ENCODE measurements around the gene MARK2.

Gene MARK2

DNA sequence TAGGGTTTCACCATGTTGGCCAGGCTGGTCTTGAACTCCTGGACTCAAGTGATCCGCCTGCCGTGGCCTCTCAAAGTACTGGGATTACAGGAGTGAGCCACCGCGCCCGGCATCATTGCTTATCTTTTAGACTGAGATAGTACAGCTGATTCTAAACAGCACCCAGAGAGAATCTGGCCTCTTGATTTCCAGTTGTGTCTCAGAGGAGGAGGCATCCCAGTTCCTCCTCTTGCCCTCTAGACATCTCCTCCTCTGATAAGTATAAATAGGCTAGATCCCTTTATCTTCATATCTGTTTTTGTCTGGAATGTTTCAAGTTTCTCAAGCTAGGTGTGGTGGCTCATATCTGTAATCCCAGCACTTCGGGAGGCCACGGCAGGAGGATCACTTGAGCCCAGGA lies 7.0 kb downstream of the MARK2 start:
- Histone ChIP-seq H4K20me1 (ENCODE audit: insufficient read depth, low read length) (peaks cover 5% of the 10 kb centered on the region; the same call in 1 of the 2 replicates), H3K4me1 (ENCODE audit: low read length) (peaks cover 18% of the 10 kb centered on the region), H3K4me2 (ENCODE audit: low read depth, low read length) (no peak overlapping the region), H3K79me2 (ENCODE audit: low read length) (peaks cover 94% of the 10 kb centered on the region), H3K27ac (ENCODE audit: low read length) (no peak overlapping the region), H3K36me3 (replicated peaks; ENCODE audit: insufficient read depth, low read length) (0 out of 2 replicates have a peak, but pooled peaks cover 2% of the 10 kb centered on the region), H3F3A (ENCODE audit: insufficient read depth, low read length) (peaks cover 5% of the 10 kb centered on the region), H3K9me3 (replicated peaks; ENCODE audit: insufficient read depth, low read length) (no peaks in the 10 kb centered on the region), H3K9ac (ENCODE audit: low read length) (no peak overlapping the region), H3K9me2 (replicated peaks; ENCODE audit: insufficient read depth, low read length) (no peaks in the 10 kb centered on the region), H2AFZ (ENCODE audit: low read length) (no peak overlapping the region), H3K27me3 (replicated peaks; ENCODE audit: insufficient read depth, low read length) (no peaks in the 10 kb centered on the region), H3K4me3 (ENCODE audit: low read length) (no peak overlapping the region)
- no peak for DNase-seq
- TF ChIP-seq, protein P1, sequence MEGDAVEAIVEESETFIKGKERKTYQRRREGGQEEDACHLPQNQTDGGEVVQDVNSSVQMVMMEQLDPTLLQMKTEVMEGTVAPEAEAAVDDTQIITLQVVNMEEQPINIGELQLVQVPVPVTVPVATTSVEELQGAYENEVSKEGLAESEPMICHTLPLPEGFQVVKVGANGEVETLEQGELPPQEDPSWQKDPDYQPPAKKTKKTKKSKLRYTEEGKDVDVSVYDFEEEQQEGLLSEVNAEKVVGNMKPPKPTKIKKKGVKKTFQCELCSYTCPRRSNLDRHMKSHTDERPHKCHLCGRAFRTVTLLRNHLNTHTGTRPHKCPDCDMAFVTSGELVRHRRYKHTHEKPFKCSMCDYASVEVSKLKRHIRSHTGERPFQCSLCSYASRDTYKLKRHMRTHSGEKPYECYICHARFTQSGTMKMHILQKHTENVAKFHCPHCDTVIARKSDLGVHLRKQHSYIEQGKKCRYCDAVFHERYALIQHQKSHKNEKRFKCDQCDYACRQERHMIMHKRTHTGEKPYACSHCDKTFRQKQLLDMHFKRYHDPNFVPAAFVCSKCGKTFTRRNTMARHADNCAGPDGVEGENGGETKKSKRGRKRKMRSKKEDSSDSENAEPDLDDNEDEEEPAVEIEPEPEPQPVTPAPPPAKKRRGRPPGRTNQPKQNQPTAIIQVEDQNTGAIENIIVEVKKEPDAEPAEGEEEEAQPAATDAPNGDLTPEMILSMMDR (IDR thresholded peaks at IDR 0.05; ENCODE audit: low read length): no peak
- no peak for TF ChIP-seq EZH2phosphoT487 (IDR thresholded peaks at IDR 0.05; ENCODE audit: low read length)
- no peak for TF ChIP-seq EZH2 (optimal IDR thresholded peaks at IDR 0.05; ENCODE audit: low read depth, low read length)

DNA sequence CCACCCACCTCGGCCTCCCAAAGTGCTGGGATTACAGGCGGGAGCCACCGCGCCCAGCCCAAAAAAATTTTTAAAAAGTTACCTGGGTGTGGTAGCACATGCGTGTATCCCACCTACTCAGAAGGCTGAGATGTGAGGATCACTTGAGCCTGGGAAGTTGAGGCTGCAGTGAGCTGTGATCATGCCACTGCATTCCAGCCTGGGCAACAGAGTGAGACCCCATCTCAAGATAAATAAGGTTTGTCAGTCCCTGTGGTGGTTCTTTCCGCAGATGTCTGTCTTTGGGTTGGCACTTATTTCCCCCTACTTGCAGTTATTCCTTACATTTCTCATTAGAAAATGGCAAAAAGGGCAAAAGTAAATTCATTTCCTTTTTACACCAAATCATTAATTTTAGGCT lies 8.0 kb downstream of the MARK2 start:
- Histone ChIP-seq H3K9ac (ENCODE audit: low read length) (no peak overlapping the region), H3K4me3 (ENCODE audit: low read length) (no peak overlapping the region), H3K27ac (ENCODE audit: low read length) (no peak overlapping the region), H3K9me2 (replicated peaks; ENCODE audit: insufficient read depth, low read length) (no peaks in the 10 kb centered on the region), H3K4me2 (ENCODE audit: low read depth, low read length) (no peak overlapping the region), H2AFZ (ENCODE audit: low read length) (no peak overlapping the region), H3F3A (ENCODE audit: insufficient read depth, low read length) (peaks cover 14% of the 10 kb centered on the region), H3K4me1 (ENCODE audit: low read length) (peaks cover 17% of the 10 kb centered on the region), H3K27me3 (replicated peaks; ENCODE audit: insufficient read depth, low read length) (no peaks in the 10 kb centered on the region), H3K79me2 (ENCODE audit: low read length) (peaks cover 94% of the 10 kb centered on the region), H4K20me1 (ENCODE audit: insufficient read depth, low read length) (no peaks in the 10 kb centered on the region; the same call in 1 of the 2 replicates), H3K36me3 (replicated peaks; ENCODE audit: insufficient read depth, low read length) (0 out of 2 replicates have a peak, but pooled peaks cover under 1% of the 10 kb centered on the region), H3K9me3 (replicated peaks; ENCODE audit: insufficient read depth, low read length) (no peaks in the 10 kb centered on the region)
- no peak for DNase-seq
- no peak for TF ChIP-seq EZH2 (optimal IDR thresholded peaks at IDR 0.05; ENCODE audit: low read depth, low read length)
- TF ChIP-seq, protein P1 (IDR thresholded peaks at IDR 0.05; ENCODE audit: low read length): no peak
- no peak for TF ChIP-seq EZH2phosphoT487 (IDR thresholded peaks at IDR 0.05; ENCODE audit: low read length)

DNA sequence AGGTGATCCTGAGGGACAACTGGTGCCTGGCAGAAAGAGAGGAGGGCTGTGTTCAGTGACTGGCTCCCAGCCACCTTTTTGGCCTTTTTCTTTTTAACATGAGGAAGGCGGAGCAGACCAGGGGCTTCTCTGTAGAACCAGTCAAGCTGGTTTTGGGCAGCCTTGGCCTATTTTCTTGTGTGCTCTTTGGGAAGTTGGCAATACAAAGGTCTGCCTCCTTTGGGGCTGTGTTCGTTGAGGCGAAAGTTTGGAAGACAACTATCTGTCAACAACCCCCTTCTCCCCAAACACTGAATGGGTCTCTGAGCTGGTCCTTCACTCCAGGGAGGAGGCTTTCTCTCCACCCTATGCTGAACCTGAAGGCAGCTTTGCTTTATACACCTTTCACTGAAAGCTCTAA lies 8.5 kb downstream of the MARK2 start:
- no peak overlapping the region for H3K27ac ChIP-seq (ENCODE audit: low read length)
- no peak overlapping the region for H3K4me2 ChIP-seq (ENCODE audit: low read depth, low read length)
- no peaks in the 10 kb centered on the region for H3K36me3 ChIP-seq (replicated peaks; ENCODE audit: insufficient read depth, low read length)
- no peak overlapping the region for H2AFZ ChIP-seq (ENCODE audit: low read length)
- no peaks in the 10 kb centered on the region; the same call in 1 of the 2 replicates for H4K20me1 ChIP-seq (ENCODE audit: insufficient read depth, low read length)
- H3K79me2 ChIP-seq (ENCODE audit: low read length): peaks cover 93% of the 10 kb centered on the region
- no peak for DNase-seq
- H3K4me1 ChIP-seq (ENCODE audit: low read length): peaks cover 18% of the 10 kb centered on the region
- no peaks in the 10 kb centered on the region for H3K27me3 ChIP-seq (replicated peaks; ENCODE audit: insufficient read depth, low read length)
- no peaks in the 10 kb centered on the region for H3K9me2 ChIP-seq (replicated peaks; ENCODE audit: insufficient read depth, low read length)
- no peak overlapping the region for H3K4me3 ChIP-seq (ENCODE audit: low read length)
- H3K9ac ChIP-seq (ENCODE audit: low read length): no peak overlapping the region
- TF ChIP-seq EZH2phosphoT487 (IDR thresholded peaks at IDR 0.05; ENCODE audit: low read length): no peak
- TF ChIP-seq, protein P1 (IDR thresholded peaks at IDR 0.05; ENCODE audit: low read length): no peak
- TF ChIP-seq EZH2 (optimal IDR thresholded peaks at IDR 0.05; ENCODE audit: low read depth, low read length): no peak
- H3F3A ChIP-seq (ENCODE audit: insufficient read depth, low read length): peaks cover 14% of the 10 kb centered on the region
- no peaks in the 10 kb centered on the region for H3K9me3 ChIP-seq (replicated peaks; ENCODE audit: insufficient read depth, low read length)
